Measurements from ENCODE around the gene CSN2.

CSN2 gene

GRCh38 chr4:69991016-69991415, 25.5 kb upstream of the CSN2 start:
- DNase-seq (ENCODE audit: low spot score), result no peak
- TF ChIP-seq CTCF (IDR thresholded peaks at IDR 0.05; ENCODE audit: extremely low read depth, missing control alignments), result no peak

- no peak for TF ChIP-seq CTCF (IDR thresholded peaks at IDR 0.05; ENCODE audit: extremely low read depth, missing control alignments)
- DNase-seq (ENCODE audit: low spot score), result no peak
Measured at GRCh38 chr4:69986663-69987062, 21.1 kb upstream of the CSN2 start.

GRCh38 chr4:69984030-69984443, 18.5 kb upstream of the CSN2 start:
- no peak for DNase-seq (ENCODE audit: low spot score)

GRCh38 chr4:69977582-69977981, 12.1 kb upstream of the CSN2 start:
- no peak for TF ChIP-seq CTCF (IDR thresholded peaks at IDR 0.05; ENCODE audit: extremely low read depth, missing control alignments)
- DNase-seq (ENCODE audit: low spot score), result no peak

More at GRCh38 chr4:69984030-69984443, 18.5 kb upstream of the CSN2 start:
- no peak for TF ChIP-seq CTCF (IDR thresholded peaks at IDR 0.05; ENCODE audit: extremely low read depth, missing control alignments)

GRCh38 chr4:69974631-69975030, 9.1 kb upstream of the CSN2 start:
- DNase-seq (ENCODE audit: low spot score), result no peak
- no peak for TF ChIP-seq CTCF (IDR thresholded peaks at IDR 0.05; ENCODE audit: extremely low read depth, missing control alignments)

- no peak for DNase-seq (ENCODE audit: low spot score)
- TF ChIP-seq CTCF (IDR thresholded peaks at IDR 0.05; ENCODE audit: extremely low read depth, missing control alignments), result no peak
Measured at GRCh38 chr4:69970071-69970470, 4.5 kb upstream of the CSN2 start.

GRCh38 chr4:69957209-69957608, 8.3 kb downstream of the CSN2 start:
- no peak for TF ChIP-seq CTCF (IDR thresholded peaks at IDR 0.05; ENCODE audit: extremely low read depth, missing control alignments)
- no peak for DNase-seq (ENCODE audit: low spot score)
